Measurements from ENCODE around the gene CKS1B. TPM values are rescaled to one million over a fixed set of nuclear protein-coding genes. Genes with fewer than 3 reads are reported as not detected.
A peak's percentile ranks its signal among the peaks of the same experiment; 100 is the strongest.
"Not testable (repeated sequence)": the region's sequence is repeated elsewhere in the genome, so short reads cannot be mapped to it uniquely, and the experiment has no call there.

Gene CKS1B
- polyA plus RNA-seq, 1 donor from 2014 or later = 29.0 TPM

DNA sequence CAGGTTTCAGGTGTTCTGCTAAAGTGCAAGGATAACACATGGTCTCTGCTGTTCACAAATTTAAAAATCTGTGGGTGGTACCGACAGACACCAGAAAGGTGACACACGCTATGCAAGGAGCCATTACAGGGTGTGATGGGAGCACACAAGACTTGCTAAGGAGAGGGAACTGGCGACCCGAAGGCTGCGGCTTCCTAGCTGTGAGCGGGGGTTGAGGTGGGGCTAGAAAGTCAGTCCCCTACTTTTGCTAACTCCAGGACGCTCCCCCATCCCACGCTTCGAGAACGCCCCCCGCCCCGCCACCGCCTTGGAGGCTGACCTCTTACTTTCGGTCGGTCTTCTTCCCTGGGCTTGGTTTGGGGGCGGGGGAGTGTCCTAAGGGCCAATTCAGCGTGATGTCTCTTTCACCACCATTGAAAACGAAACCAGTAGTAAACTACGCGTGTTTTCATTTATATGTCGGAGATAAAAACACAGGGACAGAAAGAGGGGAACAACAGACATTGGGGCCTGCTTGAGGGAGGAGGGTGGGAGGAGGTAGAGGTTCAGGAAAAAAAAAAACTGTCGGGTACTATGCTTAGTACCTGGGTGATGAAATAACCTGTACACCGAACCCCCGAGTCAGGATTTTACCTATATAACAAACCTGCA, 1.1 kb downstream of the CKS1B start:
- H2AFZ ChIP-seq (ENCODE audit: low read depth, low read length) = peak overlapping the region; percentile 86
- H3K79me2 ChIP-seq (replicated peaks; ENCODE audit: insufficient read depth, low read length) = peaks cover 26% of the 10 kb centered on the region
- H3K27me3 ChIP-seq (ENCODE audit: insufficient read depth, low read depth, low read length) = no peaks in the 10 kb centered on the region
- H4K20me1 ChIP-seq (ENCODE audit: insufficient read depth) = no peaks in the 10 kb centered on the region
- H3K9ac ChIP-seq (ENCODE audit: low read length) = peak overlapping the region; percentile 60
- no peaks in the 10 kb centered on the region for H3K9me2 ChIP-seq (ENCODE audit: insufficient read depth, low read length)
- H3K36me3 ChIP-seq (ENCODE audit: insufficient read depth, low read length) = no peaks in the 10 kb centered on the region
- H3K4me3 ChIP-seq (ENCODE audit: low read length) = peak overlapping the region; percentile 83
- H3K27ac ChIP-seq (ENCODE audit: low read length) = peak overlapping the region; percentile 44
- peaks cover 3% of the 10 kb centered on the region for H3F3A ChIP-seq (ENCODE audit: insufficient read depth, low read length, poor library complexity, severe bottlenecking)
- TF ChIP-seq, protein P1, sequence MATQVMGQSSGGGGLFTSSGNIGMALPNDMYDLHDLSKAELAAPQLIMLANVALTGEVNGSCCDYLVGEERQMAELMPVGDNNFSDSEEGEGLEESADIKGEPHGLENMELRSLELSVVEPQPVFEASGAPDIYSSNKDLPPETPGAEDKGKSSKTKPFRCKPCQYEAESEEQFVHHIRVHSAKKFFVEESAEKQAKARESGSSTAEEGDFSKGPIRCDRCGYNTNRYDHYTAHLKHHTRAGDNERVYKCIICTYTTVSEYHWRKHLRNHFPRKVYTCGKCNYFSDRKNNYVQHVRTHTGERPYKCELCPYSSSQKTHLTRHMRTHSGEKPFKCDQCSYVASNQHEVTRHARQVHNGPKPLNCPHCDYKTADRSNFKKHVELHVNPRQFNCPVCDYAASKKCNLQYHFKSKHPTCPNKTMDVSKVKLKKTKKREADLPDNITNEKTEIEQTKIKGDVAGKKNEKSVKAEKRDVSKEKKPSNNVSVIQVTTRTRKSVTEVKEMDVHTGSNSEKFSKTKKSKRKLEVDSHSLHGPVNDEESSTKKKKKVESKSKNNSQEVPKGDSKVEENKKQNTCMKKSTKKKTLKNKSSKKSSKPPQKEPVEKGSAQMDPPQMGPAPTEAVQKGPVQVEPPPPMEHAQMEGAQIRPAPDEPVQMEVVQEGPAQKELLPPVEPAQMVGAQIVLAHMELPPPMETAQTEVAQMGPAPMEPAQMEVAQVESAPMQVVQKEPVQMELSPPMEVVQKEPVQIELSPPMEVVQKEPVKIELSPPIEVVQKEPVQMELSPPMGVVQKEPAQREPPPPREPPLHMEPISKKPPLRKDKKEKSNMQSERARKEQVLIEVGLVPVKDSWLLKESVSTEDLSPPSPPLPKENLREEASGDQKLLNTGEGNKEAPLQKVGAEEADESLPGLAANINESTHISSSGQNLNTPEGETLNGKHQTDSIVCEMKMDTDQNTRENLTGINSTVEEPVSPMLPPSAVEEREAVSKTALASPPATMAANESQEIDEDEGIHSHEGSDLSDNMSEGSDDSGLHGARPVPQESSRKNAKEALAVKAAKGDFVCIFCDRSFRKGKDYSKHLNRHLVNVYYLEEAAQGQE (IDR thresholded peaks at IDR 0.05; ENCODE audit: borderline replicate concordance) = peak; percentile 9
- TF ChIP-seq EP300 (conservative IDR thresholded peaks at IDR 0.05; ENCODE audit: poor library complexity, severe bottlenecking) = no peak
- H3K4me2 ChIP-seq (ENCODE audit: low read length) = peak overlapping the region; percentile 87
- no peaks in the 10 kb centered on the region for H3K9me3 ChIP-seq (ENCODE audit: low read length)

DNA sequence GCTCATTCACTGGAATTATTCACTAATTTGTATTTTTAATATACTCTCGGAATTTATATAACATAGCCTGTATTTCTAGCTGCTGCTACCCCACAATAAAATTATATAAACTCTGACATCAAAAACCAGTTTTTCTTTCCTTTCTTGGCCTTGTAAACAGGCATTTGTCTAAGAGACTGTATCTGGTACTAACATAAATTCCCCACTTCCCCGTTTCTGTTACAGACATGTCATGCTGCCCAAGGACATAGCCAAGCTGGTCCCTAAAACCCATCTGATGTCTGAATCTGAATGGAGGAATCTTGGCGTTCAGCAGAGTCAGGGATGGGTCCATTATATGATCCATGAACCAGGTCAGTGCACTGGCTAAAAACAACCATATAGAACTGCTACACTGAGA, 3.3 kb downstream of the CKS1B start:
- not testable (repeated sequence) for H3K9me2 ChIP-seq (ENCODE audit: insufficient read depth, low read length); H3K4me2 ChIP-seq (ENCODE audit: low read length); H3K27ac ChIP-seq (ENCODE audit: low read length); H3K9me3 ChIP-seq (ENCODE audit: low read length); H3K27me3 ChIP-seq (ENCODE audit: insufficient read depth, low read depth, low read length); H3K36me3 ChIP-seq (ENCODE audit: insufficient read depth, low read length); H4K20me1 ChIP-seq (ENCODE audit: insufficient read depth); H2AFZ ChIP-seq (ENCODE audit: low read depth, low read length); H3F3A ChIP-seq (ENCODE audit: insufficient read depth, low read length, poor library complexity, severe bottlenecking); H3K9ac ChIP-seq (ENCODE audit: low read length); H3K4me3 ChIP-seq (ENCODE audit: low read length)
- peaks cover 26% of the 10 kb centered on the region for H3K79me2 ChIP-seq (replicated peaks; ENCODE audit: insufficient read depth, low read length)

DNA sequence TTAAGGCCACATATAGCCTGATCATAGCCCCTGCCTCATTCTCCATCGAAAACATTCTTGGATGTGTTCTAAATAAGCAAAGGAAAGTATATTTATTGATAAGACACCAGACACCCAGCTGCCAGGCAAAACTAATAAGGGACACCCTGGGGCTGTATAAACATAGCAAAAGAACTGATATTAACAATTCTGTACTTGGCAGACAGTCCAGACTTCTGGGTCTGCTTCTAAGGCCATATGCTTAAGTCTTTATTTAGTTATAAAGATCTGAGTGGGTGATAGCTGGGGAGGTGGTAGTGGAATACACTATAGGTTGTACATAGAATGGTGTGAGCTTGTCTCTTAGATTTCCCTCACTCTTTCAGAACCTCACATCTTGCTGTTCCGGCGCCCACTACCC, 3.9 kb downstream of the CKS1B start:
- peaks cover 26% of the 10 kb centered on the region for H3K79me2 ChIP-seq (replicated peaks; ENCODE audit: insufficient read depth, low read length)
- no peaks in the 10 kb centered on the region for H3K27me3 ChIP-seq (ENCODE audit: insufficient read depth, low read depth, low read length)
- H3K9ac ChIP-seq (ENCODE audit: low read length) = no peak overlapping the region
- H3K4me3 ChIP-seq (ENCODE audit: low read length) = no peak overlapping the region
- H3K27ac ChIP-seq (ENCODE audit: low read length) = no peak overlapping the region
- no peaks in the 10 kb centered on the region for H3K36me3 ChIP-seq (ENCODE audit: insufficient read depth, low read length)
- no peaks in the 10 kb centered on the region for H4K20me1 ChIP-seq (ENCODE audit: insufficient read depth)
- TF ChIP-seq, protein P1 (IDR thresholded peaks at IDR 0.05; ENCODE audit: borderline replicate concordance) = no peak
- no peak for TF ChIP-seq TAF1 (IDR thresholded peaks at IDR 0.05; ENCODE audit: low read depth)
- H3K4me2 ChIP-seq (ENCODE audit: low read length) = no peak overlapping the region
- H2AFZ ChIP-seq (ENCODE audit: low read depth, low read length) = no peak overlapping the region
- peaks cover 3% of the 10 kb centered on the region for H3F3A ChIP-seq (ENCODE audit: insufficient read depth, low read length, poor library complexity, severe bottlenecking)
- no peaks in the 10 kb centered on the region for H3K9me3 ChIP-seq (ENCODE audit: low read length)
- H3K9me2 ChIP-seq (ENCODE audit: insufficient read depth, low read length) = no peaks in the 10 kb centered on the region
